ENCODE data around the gene VEGFC.

The VEGFC gene

DNA sequence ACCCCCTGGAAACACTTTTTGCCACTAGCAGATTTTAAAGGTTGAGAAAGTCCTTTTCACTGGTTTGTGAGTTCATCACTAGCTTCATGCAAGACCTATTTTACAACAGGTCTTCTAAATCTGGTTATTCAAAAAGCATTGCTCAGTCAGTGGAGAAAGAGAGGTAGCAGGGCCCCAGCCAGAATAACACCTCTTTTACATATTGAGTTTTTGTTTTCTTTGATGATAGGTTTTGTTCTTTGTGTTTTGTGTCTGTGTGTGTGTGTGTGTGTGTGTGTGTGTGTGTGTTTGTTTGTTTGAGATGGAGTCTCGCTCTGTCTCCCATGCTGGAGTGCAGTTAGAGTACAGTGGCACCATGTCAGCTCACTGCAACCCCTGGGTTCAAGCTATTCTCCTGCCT, 2.7 kb upstream of the VEGFC start:
- DNase-seq, result no peak

DNA sequence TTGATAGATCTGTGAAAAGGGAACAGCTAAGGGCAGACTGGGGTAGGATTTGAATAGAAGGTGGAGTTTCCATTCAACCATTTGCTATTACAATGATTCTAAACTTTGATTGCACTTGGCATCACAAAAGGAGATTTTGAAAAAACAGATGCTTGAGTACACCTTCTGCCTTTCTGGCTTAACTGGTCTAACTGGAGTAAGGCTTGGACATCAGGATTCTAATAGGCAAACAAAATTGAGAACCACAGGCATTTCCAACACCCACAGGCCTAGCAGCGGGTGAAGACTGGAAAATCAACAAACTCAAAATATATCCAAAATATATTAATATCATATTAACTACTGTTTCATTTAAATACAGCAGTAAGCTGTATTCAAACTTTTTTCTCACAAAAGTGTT, 1.9 kb upstream of the VEGFC start:
- DNase-seq, result no peak

GRCh38 chr4:176794151-176794550, 1.4 kb upstream of the VEGFC start:
- no peak for DNase-seq

DNA sequence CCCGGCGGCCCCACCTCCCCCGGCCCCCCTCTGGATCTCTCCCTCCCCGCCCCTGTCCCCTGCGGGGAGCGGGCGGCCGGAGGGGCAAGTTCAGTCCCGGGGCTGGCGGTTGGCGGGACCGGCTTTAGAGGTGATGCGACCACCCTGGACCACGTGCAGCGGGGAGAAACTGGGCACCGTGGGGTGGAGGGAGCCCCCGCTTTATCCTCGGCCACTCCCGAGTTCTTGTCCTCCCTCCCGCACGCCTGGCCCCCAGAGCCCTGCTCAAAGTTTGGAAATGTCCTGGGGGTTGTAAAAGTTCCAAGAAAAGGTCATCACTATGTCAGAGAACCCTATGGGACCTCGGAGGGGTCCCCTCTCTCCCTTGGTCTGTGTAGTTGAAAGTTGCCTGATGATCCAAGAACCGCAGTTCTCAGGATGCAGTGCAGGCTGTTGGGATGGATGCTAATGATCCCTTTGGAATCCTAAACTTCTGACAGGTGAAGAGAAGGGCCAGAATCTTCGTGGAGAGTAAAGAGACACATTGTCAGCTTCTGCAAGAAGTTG, 411 bp upstream of the VEGFC start:
- DNase-seq, result no peak

DNA sequence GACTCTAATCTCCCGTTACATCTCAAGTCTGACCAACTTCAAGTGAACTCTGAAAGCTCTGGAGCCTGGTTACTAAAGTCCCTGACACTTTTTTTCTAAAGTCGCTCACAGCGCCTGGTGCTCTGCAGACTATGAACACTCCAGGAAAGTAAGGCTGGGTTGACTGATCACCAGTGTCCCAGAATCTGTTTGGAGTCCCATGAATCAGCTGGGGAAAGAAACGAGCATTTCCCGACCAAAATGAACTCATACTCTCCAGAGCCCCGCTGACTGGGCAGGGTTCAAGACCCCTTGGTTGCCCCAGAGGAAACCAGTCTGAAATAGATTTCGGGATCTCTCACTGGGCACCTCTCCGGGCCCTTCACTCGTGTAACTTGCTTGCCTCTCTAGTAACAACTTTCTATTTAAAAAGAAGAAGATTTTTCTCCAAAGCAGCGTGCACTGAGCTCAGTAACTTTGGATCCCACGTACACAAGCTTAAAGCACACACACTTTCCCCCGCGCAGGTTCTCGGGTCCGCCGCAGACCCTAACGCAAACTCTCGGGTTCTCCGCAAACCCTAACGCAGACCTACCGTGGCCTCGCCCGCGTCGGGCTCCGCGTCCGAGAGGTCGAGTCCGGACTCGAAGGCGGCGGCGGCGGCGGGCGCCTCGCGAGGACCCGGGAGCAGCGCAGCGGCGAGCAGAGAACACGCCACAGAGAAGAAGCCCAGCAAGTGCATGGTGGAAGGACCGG, 964 bp downstream of the VEGFC start:
- DNase-seq, result no peak

GRCh38 chr4:176790398-176790797, 2.3 kb downstream of the VEGFC start:
- DNase-seq, result no peak

DNA sequence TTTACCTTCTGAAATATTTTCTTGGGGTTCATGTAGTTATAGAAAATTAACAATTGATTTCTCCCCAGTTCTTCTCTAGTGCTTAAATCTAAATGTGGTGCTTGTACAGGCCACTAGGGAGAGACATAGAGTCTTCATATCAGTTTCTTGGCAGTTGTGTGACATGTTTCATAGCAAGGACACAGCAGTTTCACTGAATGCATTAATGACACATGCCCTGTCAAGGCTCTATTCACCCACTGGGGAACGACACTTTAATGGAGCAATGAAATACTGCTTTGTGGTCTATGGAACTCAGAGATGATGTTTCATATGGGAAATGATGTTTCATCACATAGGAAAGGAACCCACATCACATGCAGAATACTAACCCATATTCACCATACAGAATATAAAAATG, 2.8 kb downstream of the VEGFC start:
- DNase-seq, result no peak

DNA sequence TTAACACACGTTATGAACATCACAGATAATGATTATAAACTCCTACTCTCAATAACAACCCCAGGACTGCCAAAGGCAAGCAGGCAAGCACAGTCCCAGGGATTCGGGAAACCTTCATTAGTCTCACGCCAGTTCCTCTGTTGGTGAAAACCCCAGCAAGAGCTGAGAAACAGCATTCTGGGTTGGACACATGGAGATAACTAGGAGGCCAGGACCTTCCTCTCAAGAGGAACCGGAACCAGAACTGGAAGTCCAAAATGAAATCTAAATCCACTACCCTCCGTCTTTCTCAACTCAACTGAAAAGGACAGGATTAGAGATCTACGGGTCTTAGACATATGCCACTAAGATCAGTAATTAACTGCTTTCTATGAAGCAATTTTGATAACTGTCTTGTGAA, 3.8 kb downstream of the VEGFC start:
- no peak for DNase-seq

DNA sequence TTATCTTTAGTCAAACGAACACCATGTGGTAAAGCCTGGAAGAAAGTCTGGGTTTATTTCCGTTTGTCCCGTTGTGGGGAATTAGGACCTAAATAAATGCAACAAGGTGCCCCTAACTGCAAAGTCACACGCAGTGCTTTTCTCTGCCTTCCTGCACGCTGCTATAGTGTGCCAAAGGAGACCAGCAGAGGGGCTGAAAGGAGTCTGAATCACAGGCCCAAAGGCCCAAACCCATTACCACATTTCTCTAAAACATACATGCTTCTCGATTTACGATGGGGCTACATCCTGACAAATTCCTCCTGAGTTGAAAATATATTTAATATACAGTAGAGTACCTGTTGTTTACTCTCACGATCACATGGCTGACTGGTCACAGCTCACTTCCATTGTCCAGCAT, 4.5 kb downstream of the VEGFC start:
- DNase-seq, result no peak

- no peak for DNase-seq
Measured at GRCh38 chr4:176784816-176785215, 7.9 kb downstream of the VEGFC start.

- DNase-seq, result no peak
Measured at GRCh38 chr4:176782794-176783193, 9.9 kb downstream of the VEGFC start.

- no peak for DNase-seq
Measured at GRCh38 chr4:176782191-176782590, 10.5 kb downstream of the VEGFC start.

GRCh38 chr4:176781739-176782100, 11.0 kb downstream of the VEGFC start:
- no peak for DNase-seq

DNA sequence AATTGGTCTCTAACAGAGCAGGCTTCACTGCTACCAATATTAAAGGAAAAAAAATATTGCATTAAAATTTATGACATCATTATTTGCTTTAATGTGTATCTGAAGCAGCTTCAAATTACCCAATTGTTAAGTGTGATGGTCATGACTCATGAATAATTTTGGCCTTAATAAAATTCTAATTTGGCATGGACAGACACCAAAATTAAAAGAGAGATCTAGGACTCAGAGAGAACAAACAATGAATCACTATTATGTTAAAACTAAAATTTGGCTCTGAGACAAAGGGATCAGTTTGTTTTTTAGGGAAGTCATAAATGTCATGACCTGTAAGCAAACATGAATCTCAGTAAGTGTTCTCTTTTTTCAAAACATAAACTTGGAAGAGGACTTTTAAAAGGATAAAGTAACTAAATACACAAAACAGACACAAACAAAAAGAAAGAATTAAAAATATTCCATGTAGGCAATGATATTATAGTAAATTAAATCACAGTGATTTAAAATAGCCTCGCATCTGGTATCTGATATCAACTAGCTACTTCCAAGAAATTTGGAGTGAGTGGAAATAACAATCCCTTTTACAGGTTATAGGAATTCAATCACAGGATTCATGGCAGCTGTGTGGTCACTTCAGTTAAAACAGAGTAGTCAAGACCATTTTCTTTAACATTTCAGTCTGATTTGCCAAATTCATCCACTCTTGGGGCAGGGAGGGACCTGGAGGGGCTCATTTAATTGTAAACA, 11.6 kb downstream of the VEGFC start:
- DNase-seq, result no peak

GRCh38 chr4:176779421-176779820, 13.3 kb downstream of the VEGFC start:
- no peak for DNase-seq

DNA sequence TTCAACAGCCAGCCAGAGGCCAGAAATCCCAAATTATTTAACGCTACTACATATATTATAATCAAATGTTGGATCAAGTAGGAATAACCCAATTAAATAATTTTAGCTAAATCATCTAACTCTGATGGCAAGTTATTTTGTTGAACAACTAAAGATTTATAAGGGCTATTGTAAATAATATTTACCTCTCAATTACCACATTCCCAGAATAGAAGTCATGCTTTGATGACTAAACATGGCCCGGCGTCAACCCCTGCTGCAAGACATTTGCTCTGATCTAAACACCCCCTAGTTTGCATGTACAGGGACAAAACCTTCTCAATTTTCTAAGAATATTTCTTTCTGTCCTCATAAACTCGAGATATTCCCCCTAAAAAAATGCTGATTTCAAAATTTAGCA, 14.2 kb downstream of the VEGFC start:
- DNase-seq, result no peak

DNA sequence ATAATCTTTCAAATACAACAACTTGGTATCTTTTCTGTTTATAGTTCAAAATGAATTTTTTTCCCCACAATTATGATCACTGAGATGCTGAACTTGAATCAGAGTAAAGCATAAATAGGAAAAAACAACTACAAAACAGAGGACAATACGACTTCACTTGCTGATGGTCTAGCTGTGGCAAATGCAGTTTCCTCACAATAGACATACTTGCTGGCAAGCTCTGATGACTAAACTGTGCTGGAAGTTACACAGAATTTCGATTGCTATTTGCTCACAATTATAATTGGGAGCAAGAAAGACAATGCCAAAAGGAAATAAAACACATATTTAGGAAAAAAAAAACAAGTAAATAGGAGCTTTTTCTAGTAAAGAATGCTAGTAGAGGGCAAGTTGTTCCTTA, 14.7 kb downstream of the VEGFC start:
- no peak for DNase-seq

GRCh38 chr4:176775338-176775737, 17.4 kb downstream of the VEGFC start:
- DNase-seq, result no peak

- DNase-seq, result no peak
Measured at GRCh38 chr4:176774852-176775251, 17.9 kb downstream of the VEGFC start.

- no peak for DNase-seq
Measured at GRCh38 chr4:176769514-176769913, 23.2 kb downstream of the VEGFC start.

DNA sequence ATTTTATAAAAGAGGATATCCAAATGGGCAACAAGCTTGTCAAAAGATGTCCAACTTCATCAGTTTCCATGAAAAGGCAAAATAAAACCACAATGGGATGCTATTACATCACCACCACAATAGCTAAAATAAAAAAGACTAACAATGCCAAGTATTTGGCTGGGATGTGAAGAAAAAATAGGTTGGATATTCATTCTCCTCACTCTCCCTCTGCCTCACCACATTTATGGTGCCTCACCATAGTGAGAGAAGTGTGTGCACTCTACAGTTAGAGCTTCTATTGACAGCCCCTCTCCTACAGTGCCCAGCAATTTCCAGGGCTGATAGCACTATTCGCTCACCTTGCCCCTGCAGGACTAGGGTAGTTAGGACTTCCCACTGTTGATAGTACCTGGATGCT, 25.5 kb downstream of the VEGFC start:
- DNase-seq, result no peak

GRCh38 chr4:176762661-176763308, 29.9 kb downstream of the VEGFC start:
- DNase-seq, result no peak

- DNase-seq, result no peak
Measured at GRCh38 chr4:176761872-176762271, 30.9 kb downstream of the VEGFC start.

GRCh38 chr4:176760471-176760870, 32.3 kb downstream of the VEGFC start:
- no peak for DNase-seq
